HG03066 (cell line): ENCODE results near the gene HOXA7.

Source experiments
- ATAC-seq: cut with Tn5 transposase; IDR thresholded peaks from one replicate; pipeline ENCODE4 v1.9.1; 2021; ENCODE audit warnings: low read depth; ENCODE audit not compliant: unreplicated experiment

Gene HOXA7

GRCh38 chr7:27161214-27161720 lies 4.8 kb upstream of the HOXA7 start:
- ATAC-seq, result no peak

- ATAC-seq, result peak; percentile 61
Observed at GRCh38 chr7:27160546-27161213, 4.2 kb upstream of the HOXA7 start.

- ATAC-seq, result no peak
Observed at GRCh38 chr7:27160145-27160545, 3.7 kb upstream of the HOXA7 start.

DNA sequence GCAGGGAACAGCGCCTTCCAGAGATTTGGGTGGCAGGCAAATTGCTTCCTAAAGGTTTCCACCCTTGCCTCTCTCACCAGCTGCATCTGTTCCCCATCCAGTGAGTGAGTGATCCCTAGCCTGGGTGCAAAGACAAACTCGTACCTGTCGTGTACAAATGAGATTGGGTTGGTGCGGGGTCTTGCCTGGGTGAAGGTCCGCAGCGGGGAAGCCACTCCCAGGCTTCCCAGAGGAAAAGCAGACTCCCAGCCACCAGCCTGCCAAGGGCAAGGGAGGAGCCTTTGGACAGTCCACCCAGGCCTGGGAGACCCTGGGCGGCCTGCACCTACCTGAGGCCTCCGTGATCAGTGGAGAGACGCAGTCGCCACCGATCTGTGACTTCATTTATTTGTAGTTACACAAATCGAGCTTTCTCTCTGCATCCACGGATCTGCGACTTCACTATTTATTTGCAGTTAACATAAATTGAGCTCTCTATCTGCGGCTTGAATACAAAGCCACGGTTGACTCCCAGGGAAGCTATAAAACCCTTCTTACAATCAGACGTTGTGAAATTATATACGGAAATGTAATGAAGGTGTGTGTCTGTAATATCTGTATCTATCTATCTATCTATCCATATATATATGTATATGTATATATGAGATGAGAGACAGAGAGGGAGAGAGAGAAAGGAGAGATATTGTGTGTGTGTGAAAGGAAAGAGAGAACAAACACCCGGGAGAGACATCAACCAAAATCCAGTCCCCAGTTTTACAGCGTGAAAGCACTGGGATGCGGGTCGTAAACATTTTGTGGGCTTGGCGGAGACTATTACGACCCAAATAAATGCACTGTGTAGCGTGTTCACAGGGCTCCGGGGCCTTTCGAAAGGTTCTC lies 3.0 kb upstream of the HOXA7 start:
- ATAC-seq, result no peak

- no peak for ATAC-seq
Observed at GRCh38 chr7:27158436-27159265, 2.2 kb upstream of the HOXA7 start.

- ATAC-seq, result no peak
Observed at GRCh38 chr7:27157702-27158431, 1.4 kb upstream of the HOXA7 start.

DNA sequence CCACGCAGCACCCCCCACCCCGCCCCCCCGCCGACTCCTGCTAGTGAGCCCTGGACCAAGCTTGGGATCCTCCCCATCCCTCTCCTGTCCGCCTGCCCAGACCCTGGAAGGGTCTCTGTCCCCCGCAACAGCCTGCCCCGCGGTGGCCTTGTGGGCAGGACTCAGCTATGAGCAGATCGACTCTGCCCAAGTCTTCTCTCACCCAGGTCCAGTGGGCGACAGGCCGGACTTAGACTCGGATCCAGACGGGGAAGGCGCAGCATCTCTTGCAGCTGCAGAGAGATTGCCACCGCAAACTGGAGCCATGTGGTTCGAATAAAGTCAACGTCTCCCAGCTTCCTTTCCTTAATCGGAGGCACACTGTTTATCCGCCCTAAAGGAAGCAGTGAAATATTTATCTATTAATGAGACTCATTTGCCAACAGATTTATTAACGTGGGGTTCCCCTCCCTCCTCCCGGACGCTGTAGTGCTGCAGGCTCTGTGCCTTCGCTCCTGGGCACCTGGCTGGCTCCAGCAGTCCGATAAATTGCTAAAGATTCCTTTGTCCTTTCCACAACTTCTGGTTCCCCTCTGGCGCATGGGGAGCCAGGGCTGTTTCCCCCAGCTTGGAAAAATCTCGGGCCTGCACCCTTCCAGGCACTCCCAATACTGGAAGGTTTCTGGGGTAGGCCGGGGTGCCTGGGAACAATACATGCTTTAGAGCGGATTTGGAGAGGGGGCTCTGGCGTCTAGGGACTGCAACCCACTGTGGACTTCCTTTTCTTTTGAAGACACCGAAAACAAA lies 634 bp upstream of the HOXA7 start:
- no peak for ATAC-seq

DNA sequence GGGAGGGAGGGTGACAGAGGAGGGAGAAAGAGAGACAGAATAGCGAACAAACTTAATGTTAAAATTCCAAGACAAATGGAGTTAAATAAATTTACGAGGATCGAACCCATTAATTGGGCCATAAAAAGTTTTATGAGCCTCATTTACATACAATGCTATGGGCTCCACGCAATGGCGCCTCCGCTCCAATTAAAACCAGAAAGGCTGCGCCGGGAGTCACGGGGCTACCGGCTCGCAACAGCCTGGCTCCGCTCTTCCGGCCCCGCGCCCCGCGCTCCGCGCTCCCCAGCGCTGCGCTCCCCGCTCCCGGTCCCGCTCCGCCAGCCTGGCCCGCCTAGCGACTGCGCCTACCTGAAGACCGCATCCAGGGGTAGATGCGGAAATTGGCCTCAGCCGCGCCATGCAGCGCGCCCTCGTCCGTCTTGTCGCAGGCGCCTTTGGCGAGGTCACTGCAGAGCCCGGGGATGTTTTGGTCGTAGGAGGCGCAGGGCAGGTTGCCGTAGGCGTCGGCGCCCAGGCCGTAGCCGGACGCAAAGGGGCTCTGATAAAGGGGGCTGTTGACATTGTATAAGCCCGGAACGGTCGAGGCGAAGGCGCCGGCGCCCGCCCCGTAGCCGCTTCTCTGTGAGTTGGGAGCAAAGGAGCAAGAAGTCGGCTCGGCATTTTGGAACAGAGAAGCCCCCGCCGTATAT lies 513 bp downstream of the HOXA7 start:
- ATAC-seq, result no peak

- ATAC-seq, result no peak
Observed at GRCh38 chr7:27154901-27155815, 1.3 kb downstream of the HOXA7 start.

- ATAC-seq, result no peak
Observed at GRCh38 chr7:27154369-27154768, 2.1 kb downstream of the HOXA7 start.

- no peak for ATAC-seq
Observed at GRCh38 chr7:27153526-27153925, 2.9 kb downstream of the HOXA7 start.

GRCh38 chr7:27152816-27153442 lies 3.5 kb downstream of the HOXA7 start:
- ATAC-seq, result no peak

- ATAC-seq, result no peak
Observed at GRCh38 chr7:27151931-27152815, 4.3 kb downstream of the HOXA7 start, which contains the start of gene HOXA3. Gene HOXA3, minus strand, starts transcription at chr7:27152583. Its CDS starts 41,943 bp downstream, at chr7:27110640.

DNA sequence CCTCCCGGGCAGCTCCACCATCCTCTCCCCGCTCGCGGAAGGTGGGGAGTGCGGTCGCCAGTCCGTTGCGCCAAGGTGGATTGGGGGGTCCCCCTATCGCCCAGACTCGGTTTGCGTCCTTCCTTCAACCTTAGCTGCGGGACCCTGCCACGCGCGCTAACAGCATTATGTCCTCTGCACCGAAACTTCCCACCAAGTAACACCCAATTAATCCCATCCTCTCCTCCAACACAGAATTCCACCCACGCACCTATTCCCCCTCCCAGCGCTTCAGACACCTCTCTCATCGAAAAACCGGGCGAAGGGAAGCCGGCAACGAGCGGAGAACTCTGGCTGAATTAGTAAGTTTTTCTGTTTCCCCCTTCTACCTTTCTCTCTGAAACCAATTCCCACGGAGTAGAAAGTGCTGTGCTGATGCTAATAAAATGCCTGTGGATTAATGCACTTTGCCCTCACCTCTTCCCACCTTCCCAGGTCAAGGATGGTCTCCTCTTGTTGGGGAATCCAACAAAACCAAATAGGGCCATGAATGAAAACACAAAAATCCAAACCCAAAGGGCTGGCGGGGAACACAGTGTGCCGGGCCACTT lies 5.0 kb downstream of the HOXA7 start:
- ATAC-seq, result no peak

DNA sequence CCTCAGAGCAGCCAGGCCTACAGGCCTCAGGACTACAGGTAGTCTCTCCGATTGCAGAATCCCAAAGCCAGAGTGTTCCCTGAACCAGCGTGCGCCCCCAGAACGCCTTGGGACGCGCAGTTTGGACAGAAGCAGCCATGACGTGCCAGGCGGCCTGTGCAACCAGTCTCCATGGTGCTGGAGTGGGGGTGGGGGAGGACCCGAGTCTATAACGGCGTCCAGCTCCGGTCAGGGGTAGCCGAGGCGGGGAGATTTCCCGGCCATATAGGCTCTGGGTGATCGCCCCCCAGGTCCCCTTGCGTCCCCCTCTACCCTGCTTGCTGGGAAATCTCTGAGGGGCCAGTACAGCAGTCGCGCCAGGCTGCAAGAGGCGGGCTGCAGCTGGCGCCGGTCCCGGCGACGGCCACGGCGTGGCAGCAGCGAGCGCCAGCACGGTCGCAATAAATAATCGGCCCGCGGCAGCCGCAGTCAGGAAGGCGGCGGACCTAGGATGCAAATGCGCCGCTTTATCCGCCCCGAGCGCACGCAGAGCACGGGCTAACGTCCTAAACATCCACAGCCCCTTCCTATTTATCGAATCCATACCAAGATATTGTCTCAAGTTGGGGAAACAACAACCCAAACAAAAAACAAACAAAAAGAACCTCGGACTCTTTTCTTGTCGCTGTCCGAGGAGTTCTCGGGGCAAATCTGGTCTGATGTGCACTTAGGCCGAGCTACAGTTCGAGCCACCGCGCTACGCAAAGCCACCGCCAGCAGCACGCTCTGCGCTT lies 5.7 kb downstream of the HOXA7 start:
- peak; percentile 71 for ATAC-seq
